ENCODE results near the gene BTG1. TPM values are rescaled to one million over a fixed set of nuclear protein-coding genes. Genes with fewer than 3 reads are reported as not detected.

Gene BTG1
- 10 to 100 TPM; 48.5 to 53.7 TPM for total RNA-seq

GRCh38 chr12:92145731-92146496 is at the start of gene BTG1:
Gene BTG1, minus strand, starts transcription at chr12:92145846. Its CDS starts 311 bp downstream, at chr12:92145535.
- Histone ChIP-seq H3K9me3 (no peaks in the 10 kb centered on the region), H3K36me3 (replicated peaks in 1 of 2; ENCODE audit: insufficient read depth in 1 of 2, low read depth in 2 of 2) (peaks cover 0 to 2% of the 10 kb centered on the region in 2 donors), H3K4me1 (no peaks in the 10 kb centered on the region), H3K27ac (peak within 1 kb of the TSS; percentile 97 to 100 (median 100)), H3K27me3 (no peaks in the 10 kb centered on the region), H3K4me3 (peak within 1 kb of the TSS; percentile 70 to 75)
- intact Hi-C loops (cut with DNase I), result no loop called here
- TF ChIP-seq CTCF (IDR thresholded peaks at IDR 0.05) (peak in 3 of 7 experiments; percentile 8 to 17 (median 14)), POLR2A (IDR thresholded peaks at IDR 0.05) (peak; percentile 99 to 100 (median 100))
- ATAC-seq (peak; percentile 88), DNase-seq (peak; percentile 99 to 100 (median 100))
- whole genome bisulfite sequencing, 2 donors, result 0% methylated on average over 42 to 61 of the region's 61 CpGs

- Histone ChIP-seq H3K4me3 (no peak overlapping the region), H3K27ac (no peak overlapping the region), H3K27me3 (no peaks in the 10 kb centered on the region), H3K4me1 (no peaks in the 10 kb centered on the region), H3K36me3 (replicated peaks in 1 of 2; ENCODE audit: insufficient read depth in 1 of 2, low read depth in 2 of 2) (no peaks in the 10 kb centered on the region), H3K9me3 (no peaks in the 10 kb centered on the region)
- TF ChIP-seq POLR2A (IDR thresholded peaks at IDR 0.05) (no peak), CTCF (IDR thresholded peaks at IDR 0.05) (no peak)
- ATAC-seq, result no peak
- 93 to 95% methylated on average over 4 of the region's 4 CpGs for WGBS, 2 donors
- DNase-seq, result no peak
- intact Hi-C loops (cut with DNase I), result no loop called here
These were observed 48.9 kb upstream of the BTG1 start for GRCh38 chr12:92194561-92194960.

GRCh38 chr12:92193846-92194245 is 48.2 kb upstream of the BTG1 start:
- no peak for ATAC-seq
- WGBS, 2 donors, result 87 to 95% methylated on average over 2 of the region's 2 CpGs
- TF ChIP-seq POLR2A (IDR thresholded peaks at IDR 0.05) (no peak), CTCF (IDR thresholded peaks at IDR 0.05) (no peak)

GRCh38 chr12:92193063-92193462 is 47.4 kb upstream of the BTG1 start:
- no peaks in the 10 kb centered on the region for H3K4me1 ChIP-seq
- no peaks in the 10 kb centered on the region for H3K36me3 ChIP-seq (replicated peaks in 1 of 2; ENCODE audit: insufficient read depth in 1 of 2, low read depth in 2 of 2)
- TF ChIP-seq POLR2A (IDR thresholded peaks at IDR 0.05) (no peak), CTCF (IDR thresholded peaks at IDR 0.05) (no peak)
- no peak overlapping the region for H3K4me3 ChIP-seq
- no peak overlapping the region for H3K27ac ChIP-seq
- intact Hi-C loops (cut with DNase I), result no loop called here
- no peaks in the 10 kb centered on the region for H3K27me3 ChIP-seq
- no peak for DNase-seq
- ATAC-seq, result no peak
- WGBS, 2 donors, result 77 to 85% methylated on average over 2 of the region's 2 CpGs
- H3K9me3 ChIP-seq, result no peaks in the 10 kb centered on the region

More at GRCh38 chr12:92193846-92194245, 48.2 kb upstream of the BTG1 start:
- Histone ChIP-seq H3K27ac (no peak overlapping the region), H3K4me3 (no peak overlapping the region), H3K9me3 (no peaks in the 10 kb centered on the region), H3K27me3 (no peaks in the 10 kb centered on the region), H3K36me3 (replicated peaks in 1 of 2; ENCODE audit: insufficient read depth in 1 of 2, low read depth in 2 of 2) (no peaks in the 10 kb centered on the region), H3K4me1 (no peaks in the 10 kb centered on the region)
- no peak for DNase-seq
- intact Hi-C loops (cut with DNase I), result no loop called here

GRCh38 chr12:92192360-92192759 is 46.7 kb upstream of the BTG1 start:
- TF ChIP-seq POLR2A (IDR thresholded peaks at IDR 0.05) (no peak), CTCF (IDR thresholded peaks at IDR 0.05) (no peak)
- no peak for ATAC-seq
- Histone ChIP-seq H3K36me3 (replicated peaks in 1 of 2; ENCODE audit: insufficient read depth in 1 of 2, low read depth in 2 of 2) (no peaks in the 10 kb centered on the region), H3K27me3 (no peaks in the 10 kb centered on the region), H3K27ac (no peak overlapping the region), H3K4me3 (no peak overlapping the region), H3K9me3 (no peaks in the 10 kb centered on the region), H3K4me1 (no peaks in the 10 kb centered on the region)
- no peak for DNase-seq
- intact Hi-C loops (cut with DNase I), result no loop called here

All from body of pancreas (tissue), 4 donors.